ENCODE data around the gene CXCL6. TPM values are rescaled to one million over a fixed set of nuclear protein-coding genes. Genes with fewer than 3 reads are reported as not detected.

The CXCL6 gene
- total RNA-seq, 1 experiment from 2014 or later = 23.4 TPM

GRCh38 chr4:73852771-73853170 is 16.3 kb downstream of the CXCL6 start:
- Histone ChIP-seq H2AFZ (ENCODE audit: low read length) (no peak overlapping the region), H3K27me3 (ENCODE audit: low read length) (no peaks in the 10 kb centered on the region), H4K20me1 (ENCODE audit: low read length) (no peaks in the 10 kb centered on the region), H3K79me2 (ENCODE audit: low read length) (no peaks in the 10 kb centered on the region), H3K9me2 (replicated peaks; ENCODE audit: low read length) (no peaks in the 10 kb centered on the region), H3K4me1 (ENCODE audit: insufficient read depth, low read length) (peaks cover 18% of the 10 kb centered on the region), H3K36me3 (ENCODE audit: low read depth, low read length) (no peaks in the 10 kb centered on the region), H3K9ac (ENCODE audit: low read length) (no peak overlapping the region), H3K9me3 (ENCODE audit: low read length) (no peaks in the 10 kb centered on the region), H3F3A (ENCODE audit: low read length, unreplicated experiment) (no peaks in the 10 kb centered on the region), H3K4me2 (ENCODE audit: low read length) (no peak overlapping the region), H3K27ac (ENCODE audit: low read length) (no peak overlapping the region), H3K4me3 (ENCODE audit: low read length) (no peak overlapping the region)
- DNase-seq (no peak), ATAC-seq (no peak; the same call in 1 of the 2 replicates)
- intact Hi-C loops (cut with micrococcal nuclease) = no loop called here
- POLR2A ChIA-PET (ENCODE audit: unreplicated experiment) = no interaction called here
- TF ChIP-seq EZH2phosphoT487 (IDR thresholded peaks at IDR 0.05; ENCODE audit: borderline replicate concordance, low read length) (no peak), EZH2 (IDR thresholded peaks at IDR 0.05; ENCODE audit: low read length, unreplicated experiment) (no peak)
- CTCF ChIA-PET = interaction anchor here (0.6 to 1.3 kb wide), 3 partner anchors 12 to 163 kb away, joined by 3 to 4 read pairs (median 3); partner anchors contain the start of gene CXCL1
- no TSS peak for BruUV-seq (replicated peaks)

DNA sequence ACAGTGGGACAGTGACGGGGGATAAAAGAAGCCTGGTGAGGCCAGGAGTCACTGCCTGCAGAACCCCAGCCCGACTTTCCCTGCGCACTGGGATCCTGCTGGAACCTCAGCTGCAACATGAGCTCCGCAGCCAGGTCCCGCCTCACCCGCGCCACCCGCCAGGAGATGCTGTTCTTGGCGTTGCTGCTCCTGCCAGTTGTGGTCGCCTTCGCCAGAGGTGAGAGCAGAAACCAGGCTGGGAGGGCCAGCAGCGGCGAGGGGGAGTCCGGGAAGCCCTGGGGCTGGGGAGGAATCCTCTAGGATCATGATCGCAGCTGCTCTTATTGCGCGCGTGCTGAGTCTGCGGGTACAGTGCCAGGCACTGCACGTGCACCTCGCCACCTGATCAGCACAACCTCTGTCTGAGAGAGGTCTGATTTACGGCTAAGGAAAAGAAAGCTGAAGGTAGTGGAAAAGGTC is 16.8 kb downstream of the CXCL6 start, which contains the start of gene PF4V1:
TSS of gene PF4V1 (plus strand) at position 51 of the 459 bp plus-strand sequence. CDS start at position 118, 67 bp downstream.
- Histone ChIP-seq H3F3A (ENCODE audit: low read length, unreplicated experiment) (no peaks in the 10 kb centered on the region), H3K9me3 (ENCODE audit: low read length) (no peaks in the 10 kb centered on the region), H3K27ac (ENCODE audit: low read length) (no peak within 1 kb of the TSS), H3K4me2 (ENCODE audit: low read length) (no peak within 1 kb of the TSS), H2AFZ (ENCODE audit: low read length) (no peak within 1 kb of the TSS), H3K4me1 (ENCODE audit: insufficient read depth, low read length) (peaks cover 18% of the 10 kb centered on the region), H3K9me2 (replicated peaks; ENCODE audit: low read length) (no peaks in the 10 kb centered on the region), H4K20me1 (ENCODE audit: low read length) (no peaks in the 10 kb centered on the region), H3K27me3 (ENCODE audit: low read length) (no peaks in the 10 kb centered on the region), H3K4me3 (ENCODE audit: low read length) (no peak within 1 kb of the TSS), H3K36me3 (ENCODE audit: low read depth, low read length) (no peaks in the 10 kb centered on the region), H3K9ac (ENCODE audit: low read length) (no peak within 1 kb of the TSS), H3K79me2 (ENCODE audit: low read length) (no peaks in the 10 kb centered on the region)
- peak; percentile 59 for ATAC-seq
- no peak for TF ChIP-seq EZH2phosphoT487 (IDR thresholded peaks at IDR 0.05; ENCODE audit: borderline replicate concordance, low read length)
- intact Hi-C loops (cut with micrococcal nuclease) = no loop called here
- DNase-seq = no peak
- CTCF ChIA-PET = interaction anchor here (0.6 to 1.3 kb wide), 3 partner anchors 11 to 162 kb away, joined by 3 to 4 read pairs (median 3); partner anchors contain the start of gene CXCL1
- BruUV-seq (replicated peaks) = no TSS peak
- POLR2A ChIA-PET (ENCODE audit: unreplicated experiment) = no interaction called here

DNA sequence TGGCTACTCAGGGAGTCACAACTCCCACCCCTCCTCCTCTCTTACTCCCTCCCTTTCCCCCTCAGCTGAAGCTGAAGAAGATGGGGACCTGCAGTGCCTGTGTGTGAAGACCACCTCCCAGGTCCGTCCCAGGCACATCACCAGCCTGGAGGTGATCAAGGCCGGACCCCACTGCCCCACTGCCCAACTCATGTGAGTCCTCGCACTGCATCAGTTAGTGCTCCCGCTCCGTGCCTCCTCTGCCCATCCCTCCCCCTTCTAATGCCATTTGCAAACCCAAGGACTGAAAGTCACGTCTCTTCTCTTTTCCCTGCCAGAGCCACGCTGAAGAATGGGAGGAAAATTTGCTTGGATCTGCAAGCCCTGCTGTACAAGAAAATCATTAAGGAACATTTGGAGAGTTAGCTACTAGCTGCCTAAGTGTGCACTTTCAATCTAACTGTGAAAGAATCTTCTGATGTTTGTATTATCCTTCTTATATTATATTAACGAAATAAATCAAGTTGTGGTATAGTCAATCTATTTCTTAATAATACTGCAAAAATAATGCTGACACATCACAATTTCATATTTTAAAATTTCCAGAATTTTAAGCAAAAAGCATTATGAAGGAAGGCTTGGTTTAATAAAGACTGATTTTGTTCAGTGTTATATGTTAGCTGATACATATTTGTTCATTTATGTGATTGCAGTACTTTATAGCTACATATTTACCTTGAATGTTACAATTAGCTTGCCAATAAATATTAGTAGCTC is 17.4 kb downstream of the CXCL6 start:
- Histone ChIP-seq H3K4me2 (ENCODE audit: low read length) (no peak overlapping the region), H3K4me1 (ENCODE audit: insufficient read depth, low read length) (peaks cover 18% of the 10 kb centered on the region), H3K27me3 (ENCODE audit: low read length) (no peaks in the 10 kb centered on the region), H3K9ac (ENCODE audit: low read length) (no peak overlapping the region), H3K4me3 (ENCODE audit: low read length) (no peak overlapping the region), H3K36me3 (ENCODE audit: low read depth, low read length) (no peaks in the 10 kb centered on the region), H3K9me2 (replicated peaks; ENCODE audit: low read length) (no peaks in the 10 kb centered on the region), H2AFZ (ENCODE audit: low read length) (no peak overlapping the region), H3K9me3 (ENCODE audit: low read length) (no peaks in the 10 kb centered on the region), H4K20me1 (ENCODE audit: low read length) (no peaks in the 10 kb centered on the region), H3K79me2 (ENCODE audit: low read length) (no peaks in the 10 kb centered on the region), H3K27ac (ENCODE audit: low read length) (no peak overlapping the region), H3F3A (ENCODE audit: low read length, unreplicated experiment) (no peaks in the 10 kb centered on the region)
- POLR2A ChIA-PET (ENCODE audit: unreplicated experiment) = interaction anchor here (0.6 kb wide), 2 partner anchors 42 to 114 kb away, joined by 4 read pairs; partner anchors contain the start of gene CXCL8
- intact Hi-C loops (cut with micrococcal nuclease) = no loop called here
- no peak for ATAC-seq
- no peak for DNase-seq
- no TSS peak for BruUV-seq (replicated peaks)
- no peak for TF ChIP-seq EZH2 (IDR thresholded peaks at IDR 0.05; ENCODE audit: low read length, unreplicated experiment)
- TF ChIP-seq EZH2phosphoT487 (IDR thresholded peaks at IDR 0.05; ENCODE audit: borderline replicate concordance, low read length) = no peak
- TF ChIP-seq, protein P1, sequence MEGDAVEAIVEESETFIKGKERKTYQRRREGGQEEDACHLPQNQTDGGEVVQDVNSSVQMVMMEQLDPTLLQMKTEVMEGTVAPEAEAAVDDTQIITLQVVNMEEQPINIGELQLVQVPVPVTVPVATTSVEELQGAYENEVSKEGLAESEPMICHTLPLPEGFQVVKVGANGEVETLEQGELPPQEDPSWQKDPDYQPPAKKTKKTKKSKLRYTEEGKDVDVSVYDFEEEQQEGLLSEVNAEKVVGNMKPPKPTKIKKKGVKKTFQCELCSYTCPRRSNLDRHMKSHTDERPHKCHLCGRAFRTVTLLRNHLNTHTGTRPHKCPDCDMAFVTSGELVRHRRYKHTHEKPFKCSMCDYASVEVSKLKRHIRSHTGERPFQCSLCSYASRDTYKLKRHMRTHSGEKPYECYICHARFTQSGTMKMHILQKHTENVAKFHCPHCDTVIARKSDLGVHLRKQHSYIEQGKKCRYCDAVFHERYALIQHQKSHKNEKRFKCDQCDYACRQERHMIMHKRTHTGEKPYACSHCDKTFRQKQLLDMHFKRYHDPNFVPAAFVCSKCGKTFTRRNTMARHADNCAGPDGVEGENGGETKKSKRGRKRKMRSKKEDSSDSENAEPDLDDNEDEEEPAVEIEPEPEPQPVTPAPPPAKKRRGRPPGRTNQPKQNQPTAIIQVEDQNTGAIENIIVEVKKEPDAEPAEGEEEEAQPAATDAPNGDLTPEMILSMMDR (conservative IDR thresholded peaks at IDR 0.05; ENCODE audit: low read depth, low read length) = no peak
- CTCF ChIA-PET = interaction anchor here (1.3 kb wide), 1 partner anchor 11 kb away, joined by 4 read pairs; no protein-coding TSS in a partner anchor

All from PC-3 (cell line).